HG03196 (cell line): ENCODE results near the gene OSBPL8.
A peak's percentile ranks its signal among the peaks of the same experiment; 100 is the strongest.
"Not testable (repeated sequence)": the region's sequence is repeated elsewhere in the genome, so short reads cannot be mapped to it uniquely, and the experiment has no call there.

Source experiments
- ATAC-seq: cut with Tn5 transposase; IDR thresholded peaks from one replicate; pipeline ENCODE4 v1.9.1; 2021; ENCODE audit not compliant: unreplicated experiment

OSBPL8 gene

GRCh38 chr12:76531056-76531455, 28.5 kb downstream of the OSBPL8 start:
- ATAC-seq, result no peak

- no peak for ATAC-seq
Measured at GRCh38 chr12:76530516-76530915, 29.1 kb downstream of the OSBPL8 start.

GRCh38 chr12:76529226-76529918, 30.2 kb downstream of the OSBPL8 start:
- ATAC-seq, result no peak

- no peak for ATAC-seq
Measured at GRCh38 chr12:76523408-76523807, 36.2 kb downstream of the OSBPL8 start.

GRCh38 chr12:76520348-76520747, 39.2 kb downstream of the OSBPL8 start:
- no peak for ATAC-seq

GRCh38 chr12:76519538-76519937, 40.0 kb downstream of the OSBPL8 start:
- no peak for ATAC-seq

GRCh38 chr12:76518699-76519098, 40.9 kb downstream of the OSBPL8 start:
- ATAC-seq, result no peak

GRCh38 chr12:76515271-76515670, 44.3 kb downstream of the OSBPL8 start:
- ATAC-seq, result no peak

GRCh38 chr12:76511116-76511716, 48.4 kb downstream of the OSBPL8 start:
- ATAC-seq, result peak; percentile 72

GRCh38 chr12:76508128-76508980, 51.2 kb downstream of the OSBPL8 start:
- no peak for ATAC-seq

GRCh38 chr12:76506149-76506548, 53.4 kb downstream of the OSBPL8 start:
- no peak for ATAC-seq

GRCh38 chr12:76505050-76505449, 54.5 kb downstream of the OSBPL8 start:
- ATAC-seq, result no peak

GRCh38 chr12:76504606-76505005, 55.0 kb downstream of the OSBPL8 start:
- no peak for ATAC-seq

- ATAC-seq, result no peak
Measured at GRCh38 chr12:76503957-76504356, 55.6 kb downstream of the OSBPL8 start.

- no peak for ATAC-seq
Measured at GRCh38 chr12:76501390-76501789, 58.2 kb downstream of the OSBPL8 start.

- not testable (repeated sequence) for ATAC-seq
Measured at GRCh38 chr12:76499136-76499535, 60.4 kb downstream of the OSBPL8 start.

GRCh38 chr12:76495556-76495955, 64.0 kb downstream of the OSBPL8 start:
- no peak for ATAC-seq

GRCh38 chr12:76491292-76491691, 68.3 kb downstream of the OSBPL8 start:
- no peak for ATAC-seq

GRCh38 chr12:76490763-76491162, 68.8 kb downstream of the OSBPL8 start:
- no peak for ATAC-seq

- no peak for ATAC-seq
Measured at GRCh38 chr12:76489737-76490136, 69.8 kb downstream of the OSBPL8 start.

GRCh38 chr12:76486011-76486410, 73.6 kb downstream of the OSBPL8 start:
- ATAC-seq, result no peak

- no peak for ATAC-seq
Measured at GRCh38 chr12:76480796-76481195, 78.8 kb downstream of the OSBPL8 start.
